ENCODE results near the gene OSBPL5.

OSBPL5 gene

DNA sequence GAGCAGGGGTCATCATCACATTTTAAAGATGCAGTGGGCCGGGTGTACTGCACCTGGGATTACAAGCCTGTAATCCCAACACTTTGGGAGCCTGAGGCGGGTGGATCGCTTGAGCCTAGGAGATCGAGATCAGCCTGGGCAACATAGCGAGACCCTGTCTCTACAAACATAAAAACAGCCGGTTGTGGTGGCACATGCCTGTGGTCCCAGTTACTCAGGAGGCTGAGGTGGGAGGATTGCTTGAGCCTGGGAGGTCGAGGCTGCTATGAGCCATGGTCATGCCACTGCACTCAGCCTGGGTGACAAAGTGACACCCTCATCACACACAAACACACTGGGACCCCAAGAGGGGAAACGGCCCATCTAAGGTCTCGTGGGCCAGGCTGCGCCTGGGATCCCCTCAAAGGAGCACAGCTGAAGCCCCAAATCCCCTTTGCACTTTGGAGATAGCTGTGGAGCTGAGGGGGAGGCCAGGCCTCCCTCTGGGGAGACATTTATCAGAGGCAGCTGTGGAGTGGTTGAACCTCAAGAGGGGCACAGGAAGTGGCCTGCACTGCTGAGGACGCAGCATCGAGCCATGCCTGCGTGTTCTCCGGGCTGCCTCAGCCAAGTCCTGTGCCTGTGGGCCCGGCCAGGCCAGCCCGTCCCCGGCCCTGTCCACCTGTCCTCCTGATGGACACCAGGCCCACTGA, 27.5 kb downstream of the OSBPL5 start:
- POLR2A ChIA-PET: no interaction called here

DNA sequence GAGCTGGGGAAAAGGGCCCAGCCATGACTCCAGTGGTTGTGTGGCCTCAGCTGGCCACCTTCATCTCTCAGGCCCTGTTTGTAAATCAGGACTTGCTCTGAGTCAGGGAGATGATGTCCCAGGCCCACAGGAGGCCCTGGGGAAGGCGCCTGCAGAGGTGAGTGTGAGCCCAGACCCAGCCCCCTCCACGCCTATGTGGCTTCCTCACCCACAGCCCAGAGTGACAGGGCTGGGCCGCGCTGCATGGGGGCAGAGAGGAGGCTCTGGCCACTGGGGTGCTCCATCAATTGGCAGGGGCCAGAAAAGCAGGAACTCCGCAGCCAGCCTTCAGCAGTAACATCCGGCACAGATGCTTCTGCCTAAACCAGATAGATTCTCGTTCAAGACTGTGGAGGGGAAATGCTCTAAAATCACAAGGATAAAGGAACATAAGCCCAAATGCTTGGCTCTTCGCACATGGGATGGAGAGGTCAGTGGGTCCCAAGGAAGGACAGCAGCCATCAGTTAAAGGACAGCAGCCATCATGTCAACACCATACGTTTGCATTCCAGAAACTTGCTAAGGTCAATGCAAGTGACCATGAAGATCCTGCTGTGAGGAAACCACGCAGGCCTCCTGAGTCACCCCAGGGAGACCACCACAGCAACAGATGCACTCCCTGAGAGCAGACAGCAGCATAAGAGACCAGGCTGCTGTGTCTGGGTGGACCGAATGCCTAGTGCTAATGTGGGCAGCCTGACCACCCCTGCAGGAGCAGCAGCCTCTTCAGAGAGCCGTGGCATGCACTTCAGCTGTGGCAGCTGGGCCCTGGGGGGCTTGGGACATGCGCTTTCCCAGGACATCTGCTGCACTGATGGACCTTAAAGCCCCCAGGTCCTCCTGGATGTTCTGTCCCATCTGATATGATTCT, 28.3 kb downstream of the OSBPL5 start:
- no peak for TF ChIP-seq TARDBP (IDR thresholded peaks at IDR 0.05)
- no peak for TF ChIP-seq FOXA1 (IDR thresholded peaks at IDR 0.05)
- no peak for TF ChIP-seq CTBP1 (IDR thresholded peaks at IDR 0.05; ENCODE audit: borderline replicate concordance)
- no peak for TF ChIP-seq SP1 (IDR thresholded peaks at IDR 0.05)
- TF ChIP-seq, protein P1, sequence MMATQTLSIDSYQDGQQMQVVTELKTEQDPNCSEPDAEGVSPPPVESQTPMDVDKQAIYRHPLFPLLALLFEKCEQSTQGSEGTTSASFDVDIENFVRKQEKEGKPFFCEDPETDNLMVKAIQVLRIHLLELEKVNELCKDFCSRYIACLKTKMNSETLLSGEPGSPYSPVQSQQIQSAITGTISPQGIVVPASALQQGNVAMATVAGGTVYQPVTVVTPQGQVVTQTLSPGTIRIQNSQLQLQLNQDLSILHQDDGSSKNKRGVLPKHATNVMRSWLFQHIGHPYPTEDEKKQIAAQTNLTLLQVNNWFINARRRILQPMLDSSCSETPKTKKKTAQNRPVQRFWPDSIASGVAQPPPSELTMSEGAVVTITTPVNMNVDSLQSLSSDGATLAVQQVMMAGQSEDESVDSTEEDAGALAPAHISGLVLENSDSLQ (IDR thresholded peaks at IDR 0.05): no peak
- TF ChIP-seq NFRKB (IDR thresholded peaks at IDR 0.05): no peak
- TF ChIP-seq LEF1 (IDR thresholded peaks at IDR 0.05; ENCODE audit: borderline replicate concordance): no peak
- no peak for TF ChIP-seq ELF4 (IDR thresholded peaks at IDR 0.05)
- ChIA-PET POLR2A (no interaction called here), CTCF (no interaction called here)
- no peak for DNase-seq (ENCODE audit: extremely low spot score)

More for the DNA sequence above, 27.5 kb downstream of the OSBPL5 start:
- no peak for TF ChIP-seq NFRKB (IDR thresholded peaks at IDR 0.05)
- no peak for TF ChIP-seq ARNT (IDR thresholded peaks at IDR 0.05)
- TF ChIP-seq CTBP1 (IDR thresholded peaks at IDR 0.05; ENCODE audit: borderline replicate concordance): no peak
- TF ChIP-seq TARDBP (IDR thresholded peaks at IDR 0.05): no peak
- no peak for TF ChIP-seq ELF4 (IDR thresholded peaks at IDR 0.05)
- no peak for DNase-seq (ENCODE audit: extremely low spot score)
- CTCF ChIA-PET: no interaction called here

DNA sequence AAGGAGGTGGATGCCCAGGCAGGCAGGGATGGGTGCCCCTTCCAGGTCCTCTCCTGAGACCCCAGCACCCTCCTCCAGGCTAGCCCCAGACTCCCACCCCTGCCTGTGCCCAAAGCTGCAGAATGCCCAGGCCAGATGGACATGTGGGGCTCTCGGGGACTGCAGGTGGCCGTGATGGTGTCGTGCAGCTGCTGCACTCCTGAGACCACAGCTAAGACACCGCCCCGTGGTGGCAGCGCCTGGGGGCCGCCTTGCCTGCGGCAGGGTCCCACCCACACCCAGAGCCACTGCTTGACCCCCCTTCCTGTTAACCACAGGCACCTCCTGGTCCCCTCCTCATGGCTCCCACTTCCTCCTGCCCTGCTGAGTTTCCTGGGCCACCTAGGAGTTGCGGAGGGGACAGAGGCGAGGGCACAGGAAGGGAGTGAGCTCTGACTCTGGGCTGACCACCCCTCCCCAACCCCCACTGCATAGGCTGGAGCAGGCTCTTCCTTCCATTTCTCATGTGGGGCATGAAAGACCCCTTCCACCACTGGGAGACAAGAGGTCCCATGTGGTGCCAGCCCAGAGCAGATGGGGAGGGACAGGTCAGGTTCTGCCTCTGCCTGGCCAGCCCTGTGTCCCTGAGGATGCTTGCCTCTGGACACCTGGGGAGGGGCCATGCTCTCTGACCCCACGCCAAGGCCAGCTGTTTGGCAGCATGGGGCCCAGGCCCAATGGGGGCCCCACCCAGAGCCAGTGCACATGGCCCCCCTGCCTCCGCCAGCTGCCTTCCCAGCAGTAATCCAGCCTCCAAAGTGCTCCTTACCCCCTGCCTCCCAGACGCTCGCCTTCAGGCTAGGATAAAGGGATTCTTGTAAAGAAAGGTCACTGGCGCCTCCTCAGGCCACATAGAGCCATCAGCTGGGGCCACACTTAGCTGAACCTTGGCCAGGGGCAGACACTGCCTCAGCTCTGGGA, 29.3 kb downstream of the OSBPL5 start:
- POLR2A ChIA-PET: interaction anchor here (0.7 kb wide), 1 partner anchor 78 kb away, joined by 3 read pairs; the partner anchor contains the start of gene CARS1

DNA sequence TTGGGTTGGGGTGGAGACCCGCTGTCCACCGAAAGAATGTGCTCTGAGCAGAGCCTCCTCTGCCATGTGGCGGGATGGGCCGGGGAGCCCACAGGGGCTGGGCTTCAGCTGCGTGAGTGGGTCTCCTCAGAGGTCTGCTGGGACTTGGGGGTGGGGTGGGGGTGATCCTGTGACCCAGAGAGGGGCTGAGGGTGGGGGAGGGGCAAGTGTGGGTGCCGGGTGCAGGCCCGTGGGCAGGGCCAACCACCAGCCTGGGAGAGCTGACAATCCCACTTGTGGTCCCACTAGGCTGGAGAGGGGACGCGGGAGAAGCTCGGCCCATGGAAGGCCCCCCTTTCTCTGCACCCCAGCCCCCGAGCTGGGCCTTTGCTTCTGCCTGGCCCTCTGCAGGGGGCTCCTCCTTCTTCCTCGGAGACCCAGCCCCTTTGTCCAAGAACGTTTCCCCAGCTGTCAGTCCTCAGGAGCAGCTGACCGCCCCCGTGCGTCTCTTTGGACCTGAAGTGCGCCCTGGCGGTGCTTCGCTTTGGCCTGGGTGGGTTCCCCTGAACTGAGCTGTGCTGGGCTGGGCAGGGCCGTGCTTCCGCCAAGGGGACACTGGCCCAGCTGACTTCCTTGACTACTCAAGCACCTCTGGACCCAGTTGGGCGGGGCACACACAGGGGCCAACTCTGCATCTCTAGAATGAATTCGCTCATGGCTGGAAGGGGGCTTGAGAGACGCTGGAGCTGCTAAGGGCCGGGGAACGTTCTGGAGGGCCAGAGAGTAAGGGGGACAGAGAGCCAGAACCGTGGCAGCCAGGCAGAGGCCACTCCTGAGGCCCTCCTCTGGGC, 30.2 kb downstream of the OSBPL5 start:
- ChIA-PET POLR2A (interaction anchor here (0.7 kb wide), 1 partner anchor 77 kb away, joined by 3 read pairs; the partner anchor contains the start of gene CARS1), CTCF (no interaction called here)
- TF ChIP-seq LEF1 (IDR thresholded peaks at IDR 0.05; ENCODE audit: borderline replicate concordance) (no peak), L3MBTL2 (conservative IDR thresholded peaks at IDR 0.05) (no peak), SUZ12 (IDR thresholded peaks at IDR 0.05) (no peak), ZNF384 (IDR thresholded peaks at IDR 0.05) (no peak), FOXM1 (IDR thresholded peaks at IDR 0.05; ENCODE audit: borderline replicate concordance) (no peak), BHLHE40 (IDR thresholded peaks at IDR 0.05; ENCODE audit: borderline replicate concordance) (no peak), ARNT (IDR thresholded peaks at IDR 0.05) (no peak), FOXK2 (IDR thresholded peaks at IDR 0.05) (no peak), TARDBP (IDR thresholded peaks at IDR 0.05) (no peak), SP1 (IDR thresholded peaks at IDR 0.05) (no peak), CTBP1 (IDR thresholded peaks at IDR 0.05; ENCODE audit: borderline replicate concordance) (no peak), FOXA1 (IDR thresholded peaks at IDR 0.05) (no peak)
- TF ChIP-seq, protein P1 (IDR thresholded peaks at IDR 0.05): no peak
- no peak for DNase-seq (ENCODE audit: extremely low spot score)

More for the DNA sequence above, 29.3 kb downstream of the OSBPL5 start:
- CTCF ChIA-PET: interaction anchor here (0.6 kb wide), 1 partner anchor 11 kb away, joined by 3 read pairs; no protein-coding TSS in a partner anchor
- TF ChIP-seq ARNT (IDR thresholded peaks at IDR 0.05): no peak
- TF ChIP-seq NFRKB (IDR thresholded peaks at IDR 0.05): no peak
- no peak for TF ChIP-seq ELF4 (IDR thresholded peaks at IDR 0.05)
- no peak for TF ChIP-seq BHLHE40 (IDR thresholded peaks at IDR 0.05; ENCODE audit: borderline replicate concordance)
- no peak for TF ChIP-seq SP1 (IDR thresholded peaks at IDR 0.05)
- TF ChIP-seq ZNF384 (IDR thresholded peaks at IDR 0.05): no peak
- no peak for TF ChIP-seq TARDBP (IDR thresholded peaks at IDR 0.05)
- no peak for TF ChIP-seq CTBP1 (IDR thresholded peaks at IDR 0.05; ENCODE audit: borderline replicate concordance)
- TF ChIP-seq L3MBTL2 (conservative IDR thresholded peaks at IDR 0.05): no peak
- TF ChIP-seq HDGF (IDR thresholded peaks at IDR 0.05; ENCODE audit: borderline replicate concordance): no peak
- no peak for TF ChIP-seq LEF1 (IDR thresholded peaks at IDR 0.05; ENCODE audit: borderline replicate concordance)
- TF ChIP-seq FOXM1 (IDR thresholded peaks at IDR 0.05; ENCODE audit: borderline replicate concordance): no peak
- no peak for TF ChIP-seq FOXK2 (IDR thresholded peaks at IDR 0.05)
- TF ChIP-seq, protein P1 (IDR thresholded peaks at IDR 0.05): no peak
- TF ChIP-seq SUZ12 (IDR thresholded peaks at IDR 0.05): no peak
- no peak for DNase-seq (ENCODE audit: extremely low spot score)
